Glomerular visceral epithelial cell (primary cell): Measurements from ENCODE around the gene KRT73.
"Not testable (repeated sequence)": the region's sequence is repeated elsewhere in the genome, so short reads cannot be mapped to it uniquely, and the experiment has no call there.

ENCODE experiments used
- DNase-seq: peaks from one replicate; pipeline ENCODE4 v3.0.0-alpha.2; 2016; ENCODE audit errors: extremely low spot score

Gene KRT73

GRCh38 chr12:52600941-52601481, 17.3 kb downstream of the KRT73 start, which contains the start of gene KRT72:
Gene KRT72 (minus strand): TSS chr12:52601463. CDS start chr12:52601452, 11 bp downstream.
- DNase-seq = no peak

GRCh38 chr12:52600475-52600874, 17.9 kb downstream of the KRT73 start:
- no peak for DNase-seq

- DNase-seq = no peak
Observed at GRCh38 chr12:52600071-52600470, 18.3 kb downstream of the KRT73 start.

GRCh38 chr12:52598966-52599365, 19.4 kb downstream of the KRT73 start:
- no peak for DNase-seq

- DNase-seq = not testable (repeated sequence)
Observed at GRCh38 chr12:52594237-52594636, 24.1 kb downstream of the KRT73 start.

GRCh38 chr12:52591521-52591920, 26.8 kb downstream of the KRT73 start:
- DNase-seq = no peak

- DNase-seq = no peak
Observed at GRCh38 chr12:52590021-52590420, 28.3 kb downstream of the KRT73 start.

DNA sequence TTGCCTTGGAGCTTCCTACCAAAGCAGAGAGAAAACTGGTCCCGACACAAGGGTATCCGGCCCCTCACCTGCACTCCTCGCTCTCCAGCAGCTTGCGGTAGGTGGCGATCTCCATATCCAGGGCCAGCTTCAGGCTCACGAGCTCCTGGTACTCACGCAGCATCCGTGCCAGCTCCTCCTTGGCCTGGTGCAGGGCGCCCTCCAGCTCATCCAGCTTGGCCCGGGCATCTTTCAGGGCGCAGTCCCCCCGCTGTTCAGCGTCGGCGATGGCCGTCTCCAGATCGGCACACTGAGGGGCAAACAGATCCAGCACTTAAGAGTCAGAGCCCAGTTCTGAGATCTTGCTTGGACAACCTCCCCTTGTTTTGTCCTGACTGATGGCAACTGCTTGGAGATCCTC, 30.8 kb downstream of the KRT73 start:
- no peak for DNase-seq

- DNase-seq = no peak
Observed at GRCh38 chr12:52585946-52586345, 32.4 kb downstream of the KRT73 start.

DNA sequence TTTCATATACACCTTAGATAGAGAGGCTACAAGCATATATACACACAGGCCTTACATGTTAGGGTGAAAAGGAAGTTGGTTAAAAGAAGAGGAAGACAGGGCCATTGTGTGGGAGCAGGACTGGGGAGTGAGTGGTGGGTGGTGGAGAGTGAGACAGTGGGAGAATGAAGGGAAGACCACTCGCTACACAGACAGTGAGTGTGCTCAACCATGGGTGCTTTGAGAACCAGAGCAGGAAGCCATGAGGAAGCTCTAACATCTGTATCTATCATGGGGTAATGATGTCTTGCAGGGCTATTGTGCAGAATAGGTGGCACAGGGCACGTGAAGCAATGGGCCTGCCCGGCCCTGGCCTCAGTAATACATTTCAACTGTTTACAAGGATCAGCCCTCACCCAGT, 33.3 kb downstream of the KRT73 start:
- DNase-seq = no peak

- DNase-seq = no peak
Observed at GRCh38 chr12:52584156-52584682, 34.1 kb downstream of the KRT73 start.

DNA sequence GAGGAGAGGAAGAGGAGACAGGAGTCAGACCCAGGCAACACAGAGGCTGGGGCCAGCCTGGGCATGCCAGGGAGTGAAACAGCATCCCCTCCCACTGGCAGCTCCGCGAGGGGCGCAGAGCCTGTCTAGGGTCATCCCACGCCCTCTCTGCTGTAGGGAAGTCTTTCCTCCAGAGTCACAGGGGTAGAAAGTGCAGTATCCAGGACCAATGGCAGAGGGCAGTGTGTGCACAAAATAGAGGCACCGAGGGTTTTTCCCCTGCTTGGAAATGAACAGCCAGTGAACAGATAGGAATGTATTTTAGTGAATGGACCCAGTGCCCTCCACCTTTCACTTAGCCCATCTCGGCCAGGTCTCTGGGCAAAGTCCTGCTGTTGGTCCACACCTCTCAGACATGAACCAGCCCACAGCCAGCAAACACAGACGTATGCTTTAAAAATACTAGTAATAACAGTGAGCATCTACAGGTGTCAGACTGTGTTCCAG, 35.3 kb downstream of the KRT73 start:
- peak; percentile 60 for DNase-seq

GRCh38 chr12:52582486-52582885, 35.9 kb downstream of the KRT73 start:
- no peak for DNase-seq

DNA sequence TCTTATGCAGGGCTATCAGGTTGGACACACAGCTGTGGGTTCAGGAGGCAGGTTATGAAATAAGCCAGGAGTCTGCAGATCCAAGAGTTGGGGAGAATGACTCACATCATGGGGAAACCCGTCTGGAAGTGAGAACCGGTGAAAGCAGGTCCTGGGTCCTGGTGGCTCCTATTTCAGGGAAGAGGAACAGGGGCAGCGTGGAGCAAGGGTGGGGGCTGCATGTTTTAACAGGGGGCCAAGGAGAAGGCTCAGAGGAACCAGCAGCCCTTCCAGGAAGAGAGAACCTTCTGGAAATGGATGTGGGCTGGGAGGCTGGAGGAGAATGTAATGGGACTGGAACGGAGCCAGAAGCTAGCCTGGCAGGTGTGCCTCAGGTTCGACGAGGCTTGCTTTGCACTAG, 36.9 kb downstream of the KRT73 start:
- peak; percentile 33 for DNase-seq

- DNase-seq = no peak
Observed at GRCh38 chr12:52581066-52581465, 37.3 kb downstream of the KRT73 start.

DNA sequence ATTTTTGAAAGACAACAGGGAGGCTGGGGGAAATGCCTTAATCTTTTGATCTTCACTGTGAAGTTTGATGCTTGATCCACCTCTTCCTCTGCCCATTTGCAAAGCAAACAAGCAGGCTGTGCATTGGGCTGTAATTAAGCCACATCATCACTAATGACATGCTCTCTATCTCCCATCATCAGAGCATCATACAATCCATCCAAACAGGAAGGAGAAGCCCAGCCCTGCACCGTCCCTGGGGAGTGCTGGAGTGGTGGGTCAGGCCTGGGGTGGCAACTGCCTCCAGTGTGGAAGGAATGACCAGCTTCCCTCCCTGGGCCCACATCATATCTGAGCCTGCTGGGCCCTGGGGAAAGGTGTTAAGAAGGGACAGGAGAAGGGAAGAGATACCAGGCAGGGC, 37.9 kb downstream of the KRT73 start:
- no peak for DNase-seq

- DNase-seq = peak; percentile 18
Observed at GRCh38 chr12:52579468-52580465, 38.6 kb downstream of the KRT73 start.

- no peak for DNase-seq
Observed at GRCh38 chr12:52578469-52578868, 39.9 kb downstream of the KRT73 start.

GRCh38 chr12:52577316-52577715, 41.0 kb downstream of the KRT73 start:
- DNase-seq = no peak

- DNase-seq = no peak
Observed at GRCh38 chr12:52575948-52576347, 42.4 kb downstream of the KRT73 start.

DNA sequence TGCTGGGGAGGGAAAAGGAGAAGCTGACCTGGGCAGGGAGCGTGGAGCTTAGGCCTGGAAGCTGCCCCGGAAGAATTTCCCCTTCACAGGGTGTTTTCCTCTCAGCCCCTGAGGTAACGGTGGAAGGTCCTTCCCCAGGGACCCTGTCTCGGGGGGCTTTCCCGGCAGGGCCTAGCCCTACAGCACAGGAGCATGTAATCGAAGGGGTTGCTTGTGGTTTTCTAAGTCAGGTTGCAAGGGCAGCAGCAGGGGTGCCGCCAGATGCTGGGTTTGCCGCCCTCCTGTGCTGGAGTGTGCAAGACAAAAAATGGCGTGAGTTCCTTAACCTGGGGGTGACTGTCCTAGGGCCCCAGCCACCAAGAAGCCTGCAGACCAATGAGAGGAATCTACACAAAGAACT, 43.1 kb downstream of the KRT73 start:
- DNase-seq = no peak

- no peak for DNase-seq
Observed at GRCh38 chr12:52573743-52574142, 44.6 kb downstream of the KRT73 start, which contains the start of gene KRT74. Gene KRT74 (minus strand): TSS chr12:52573843. CDS start chr12:52573777, 66 bp downstream.

DNA sequence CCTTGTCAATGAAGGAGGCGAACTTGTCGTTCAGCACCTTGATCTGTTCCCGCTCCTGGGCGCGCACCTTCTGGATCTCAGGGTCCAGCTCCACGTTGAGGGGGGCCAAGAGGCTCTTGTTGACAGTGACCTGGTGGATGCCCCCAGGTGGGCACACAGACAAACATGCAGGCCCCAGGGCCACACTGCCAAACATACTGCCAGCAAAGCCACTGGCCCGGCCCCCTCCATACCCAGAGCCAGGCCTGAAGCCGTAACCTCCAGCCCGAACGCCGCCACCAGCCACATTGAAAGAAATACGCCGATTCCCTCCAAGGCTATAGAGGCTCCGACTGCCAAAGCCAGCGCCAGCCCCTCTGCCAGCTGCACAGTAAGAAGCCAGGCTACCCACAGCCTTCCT, 45.1 kb downstream of the KRT73 start:
- DNase-seq = no peak
